ENCODE data around the gene GALNT15.

The GALNT15 gene, protein sequence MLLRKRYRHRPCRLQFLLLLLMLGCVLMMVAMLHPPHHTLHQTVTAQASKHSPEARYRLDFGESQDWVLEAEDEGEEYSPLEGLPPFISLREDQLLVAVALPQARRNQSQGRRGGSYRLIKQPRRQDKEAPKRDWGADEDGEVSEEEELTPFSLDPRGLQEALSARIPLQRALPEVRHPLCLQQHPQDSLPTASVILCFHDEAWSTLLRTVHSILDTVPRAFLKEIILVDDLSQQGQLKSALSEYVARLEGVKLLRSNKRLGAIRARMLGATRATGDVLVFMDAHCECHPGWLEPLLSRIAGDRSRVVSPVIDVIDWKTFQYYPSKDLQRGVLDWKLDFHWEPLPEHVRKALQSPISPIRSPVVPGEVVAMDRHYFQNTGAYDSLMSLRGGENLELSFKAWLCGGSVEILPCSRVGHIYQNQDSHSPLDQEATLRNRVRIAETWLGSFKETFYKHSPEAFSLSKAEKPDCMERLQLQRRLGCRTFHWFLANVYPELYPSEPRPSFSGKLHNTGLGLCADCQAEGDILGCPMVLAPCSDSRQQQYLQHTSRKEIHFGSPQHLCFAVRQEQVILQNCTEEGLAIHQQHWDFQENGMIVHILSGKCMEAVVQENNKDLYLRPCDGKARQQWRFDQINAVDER

GRCh38 chr3:16174389-16174788, at the start of gene GALNT15:
Gene GALNT15, plus strand, starts transcription at chr3:16174680. Its CDS starts 472 bp downstream, at chr3:16175152.
- peak; percentile 4 for DNase-seq

DNA sequence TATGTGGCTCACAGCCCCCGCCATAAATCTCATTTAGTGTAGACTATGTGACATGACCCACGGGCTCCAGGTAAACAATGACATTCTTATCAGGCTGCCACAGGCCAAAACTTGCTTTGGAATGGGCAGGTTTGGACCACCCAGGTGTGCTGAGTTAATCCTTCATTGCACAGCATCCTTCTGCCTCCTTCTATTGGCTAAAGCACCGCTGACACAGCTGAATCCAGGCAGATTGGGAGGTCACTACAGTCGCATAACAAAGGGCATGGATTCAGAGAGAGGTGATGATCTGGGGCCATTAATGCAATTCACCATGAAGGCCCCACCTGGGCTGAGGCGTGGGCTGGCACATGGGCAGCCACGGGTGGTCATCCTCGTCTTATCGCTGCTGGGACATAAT, 47.8 kb upstream of the GALNT15 start:
- no peak for DNase-seq

DNA sequence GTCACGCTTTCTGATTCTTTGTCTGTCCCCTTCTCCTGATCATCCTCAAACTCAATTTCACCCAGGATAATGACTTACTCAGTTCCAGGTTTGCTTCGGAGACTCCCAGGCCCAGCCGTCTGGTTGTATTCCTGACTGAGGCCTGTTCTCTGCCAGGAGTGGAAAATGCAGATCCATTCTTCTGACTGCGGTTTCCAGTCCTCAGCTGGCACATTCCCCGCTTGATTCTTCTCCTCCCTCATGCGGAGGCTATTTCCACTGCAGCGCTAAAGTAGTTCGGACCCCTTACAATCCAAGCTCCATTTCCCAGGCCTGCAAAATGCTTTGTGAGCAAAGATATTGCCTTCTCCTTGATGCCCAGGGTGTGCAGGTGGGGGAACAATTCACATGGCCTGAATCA, 47.2 kb upstream of the GALNT15 start:
- no peak for DNase-seq

DNA sequence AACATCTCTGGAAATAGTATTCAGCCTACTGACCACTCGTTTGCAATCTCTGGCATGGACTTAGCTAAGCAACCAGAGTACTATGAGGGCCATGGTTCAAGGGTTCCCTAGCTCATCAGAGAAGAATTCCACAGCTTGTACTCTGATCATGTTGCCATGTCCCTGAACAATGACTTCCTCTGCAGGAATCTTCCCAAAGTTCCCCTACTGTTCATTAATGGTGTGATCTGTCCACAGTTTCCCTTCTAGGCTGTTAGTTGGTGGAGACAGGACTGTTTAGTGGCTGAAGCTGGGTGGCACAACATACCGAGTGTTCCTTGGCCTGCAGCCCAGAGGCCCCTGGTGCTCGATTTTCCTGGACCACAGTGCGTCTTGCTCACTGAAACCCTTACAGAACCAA, 44.4 kb upstream of the GALNT15 start:
- DNase-seq = no peak

DNA sequence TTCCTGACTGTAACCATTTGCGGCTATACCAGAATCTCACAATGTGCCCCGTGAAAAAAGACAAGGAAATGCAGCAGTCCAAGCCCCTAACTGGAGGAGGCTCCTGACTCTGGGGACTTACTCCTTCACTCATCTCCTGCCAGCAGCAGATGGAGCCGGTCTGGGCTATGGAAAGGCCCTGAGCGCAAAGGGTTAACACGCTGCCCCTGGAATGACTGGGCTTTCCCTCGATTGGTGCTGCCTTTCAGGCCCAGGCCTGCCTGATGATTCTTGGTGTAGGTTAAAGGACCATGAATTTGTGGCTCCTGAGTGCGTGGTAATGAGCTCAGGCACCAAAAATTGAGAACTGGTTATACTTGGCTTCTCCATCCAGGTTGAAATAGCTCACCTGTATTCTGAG, 42.3 kb upstream of the GALNT15 start:
- no peak for DNase-seq

- DNase-seq = no peak
Measured at GRCh38 chr3:16132928-16133327, 41.6 kb upstream of the GALNT15 start.

DNA sequence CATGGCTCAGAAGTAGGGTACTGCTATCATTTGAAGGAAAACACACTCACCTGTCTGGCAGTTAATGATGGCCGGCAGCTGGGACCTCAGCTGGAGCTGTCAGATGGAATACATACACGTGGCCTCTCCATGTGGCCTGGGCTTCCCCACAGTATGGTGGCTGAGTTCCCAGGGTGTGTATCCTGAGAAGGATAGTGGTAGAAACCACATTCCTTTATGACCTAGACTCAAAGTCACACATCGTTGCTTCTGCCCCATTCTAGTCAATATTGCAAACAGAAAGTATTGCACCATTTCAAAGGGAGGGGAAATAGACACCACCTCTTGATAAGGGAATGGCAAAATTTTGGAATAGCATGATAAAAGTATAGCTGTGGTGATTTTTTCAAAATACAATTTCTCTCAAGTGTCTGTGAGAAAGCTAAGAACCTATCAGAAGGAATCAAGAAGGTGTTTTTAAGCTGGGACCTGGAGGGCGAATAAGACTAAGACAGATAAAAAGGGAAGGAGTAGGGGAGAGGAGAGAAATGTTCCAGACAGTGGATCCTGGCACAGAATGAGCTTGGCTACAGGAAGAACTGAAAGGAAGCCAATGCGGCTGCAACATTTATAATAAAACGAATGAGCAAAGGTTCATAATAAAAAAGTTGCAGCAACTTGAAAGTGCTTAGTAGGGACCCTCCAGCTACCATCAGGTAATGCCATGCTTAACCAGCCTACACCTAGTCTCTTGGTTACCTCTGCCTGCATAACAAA, 40.1 kb upstream of the GALNT15 start:
- no peak for DNase-seq

- no peak for DNase-seq
Measured at GRCh38 chr3:16136055-16136454, 38.4 kb upstream of the GALNT15 start.

- DNase-seq = no peak
Measured at GRCh38 chr3:16137044-16137443, 37.4 kb upstream of the GALNT15 start.

DNA sequence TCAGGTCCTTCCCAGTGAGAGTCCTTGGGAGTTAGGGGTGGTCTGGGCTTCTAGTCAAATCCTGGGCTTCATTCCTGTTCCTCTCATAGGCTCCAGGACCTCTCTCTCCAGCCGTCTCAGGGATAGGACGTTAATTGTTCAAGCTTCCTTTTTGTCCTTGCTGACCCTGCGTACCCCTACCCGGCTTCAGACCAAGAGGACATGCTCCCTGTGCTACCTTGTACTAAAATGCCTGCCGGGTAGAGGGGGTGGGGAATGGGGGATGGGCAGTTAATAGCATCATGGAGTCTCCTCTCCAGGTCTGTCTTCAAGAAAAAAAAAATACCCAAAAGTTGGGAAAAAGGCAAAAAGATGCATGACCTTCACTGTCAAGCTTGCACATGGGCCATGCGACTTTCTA, 36.5 kb upstream of the GALNT15 start:
- no peak for DNase-seq

DNA sequence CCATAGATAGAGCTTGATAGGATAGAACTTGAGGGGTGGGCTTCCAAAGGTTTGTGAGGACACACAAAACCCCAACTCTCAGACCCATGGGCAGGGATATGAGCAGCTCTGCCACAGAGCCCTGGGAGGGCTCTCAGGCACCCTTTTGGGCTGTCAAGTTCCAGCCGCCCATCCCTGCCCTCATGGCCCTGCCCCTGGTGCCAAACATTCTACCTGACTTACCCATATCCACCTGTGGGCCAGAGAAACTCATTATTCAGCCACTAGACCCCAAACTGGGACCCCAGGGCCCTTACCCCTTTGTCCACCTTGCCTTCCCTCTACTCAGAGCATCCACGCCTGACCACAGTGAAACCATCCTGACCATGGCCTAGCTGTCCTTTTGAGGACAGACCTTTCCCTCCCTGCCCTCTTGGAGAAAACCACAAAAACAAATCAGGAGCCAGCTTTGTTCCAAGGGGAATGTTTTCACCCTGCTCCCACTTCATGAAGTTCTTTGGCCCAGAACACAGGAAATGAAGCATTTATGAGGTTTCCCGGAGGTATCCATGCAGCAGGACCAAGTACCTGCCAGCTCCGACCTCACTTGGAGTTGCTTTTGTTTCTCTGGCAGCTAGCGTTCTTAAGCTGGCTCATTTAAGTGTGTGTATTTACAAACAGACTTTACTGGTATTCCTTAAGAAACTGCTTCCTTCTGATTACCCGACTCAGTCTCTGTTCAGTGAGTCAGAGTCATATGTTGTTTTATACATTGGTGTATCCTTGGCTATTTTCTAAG, 34.2 kb upstream of the GALNT15 start:
- DNase-seq = no peak

- no peak for DNase-seq
Measured at GRCh38 chr3:16140894-16141285, 33.6 kb upstream of the GALNT15 start.

- DNase-seq = no peak
Measured at GRCh38 chr3:16142350-16143025, 32.0 kb upstream of the GALNT15 start.

- no peak for DNase-seq
Measured at GRCh38 chr3:16143861-16144447, 30.5 kb upstream of the GALNT15 start.

DNA sequence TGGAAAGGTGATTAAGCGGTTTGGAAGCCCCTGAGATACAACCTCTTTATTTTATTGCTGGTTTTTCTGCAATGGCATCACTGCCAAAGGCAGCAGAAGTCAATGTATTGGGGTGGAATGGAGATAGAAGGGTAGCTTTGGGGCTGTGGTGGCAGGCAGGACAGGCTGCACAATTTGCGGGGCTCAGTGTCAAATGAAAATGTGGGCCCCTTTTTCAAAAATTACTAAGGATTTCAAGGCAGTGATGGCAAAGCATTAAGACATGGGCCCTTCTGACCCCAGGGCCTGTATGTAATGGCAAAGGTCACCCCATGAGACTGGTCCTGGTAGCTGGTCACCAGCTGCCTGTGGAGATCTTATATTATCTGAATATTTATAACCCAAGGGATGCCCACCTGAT, 29.3 kb upstream of the GALNT15 start:
- DNase-seq = no peak

DNA sequence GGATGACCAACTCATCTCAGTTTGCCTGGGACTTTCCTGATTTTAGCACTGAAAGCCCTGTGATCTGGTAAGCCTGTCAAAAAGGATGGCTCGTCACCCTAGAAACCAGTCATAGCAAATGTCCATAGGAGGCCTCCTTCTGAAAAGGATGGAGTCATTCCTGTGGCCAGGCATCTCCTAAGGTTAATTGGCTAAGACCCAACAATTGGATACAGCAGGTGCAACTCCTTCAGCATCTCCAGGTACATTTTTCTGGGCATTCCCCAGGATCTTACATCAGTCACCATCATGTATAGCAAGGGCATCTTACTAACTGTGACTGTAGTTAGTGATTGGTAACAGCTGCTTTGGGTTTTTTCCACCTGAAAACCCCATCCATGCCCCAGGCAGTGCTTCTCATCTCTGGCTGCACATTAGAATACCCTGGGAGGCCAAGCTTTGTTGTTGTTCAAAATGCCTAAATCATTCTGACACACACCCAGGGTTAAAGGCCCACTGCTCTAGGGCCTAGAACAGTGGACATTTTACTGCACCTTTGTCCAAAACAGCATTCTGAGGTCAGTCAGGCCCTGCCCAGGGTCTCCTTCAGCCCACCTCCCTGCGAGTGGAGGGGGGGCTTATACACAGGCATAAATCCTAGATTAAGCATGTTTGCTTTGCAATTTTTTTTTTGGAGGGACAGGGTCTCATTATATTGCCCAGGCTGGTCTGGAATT, 28.3 kb upstream of the GALNT15 start:
- DNase-seq = no peak

DNA sequence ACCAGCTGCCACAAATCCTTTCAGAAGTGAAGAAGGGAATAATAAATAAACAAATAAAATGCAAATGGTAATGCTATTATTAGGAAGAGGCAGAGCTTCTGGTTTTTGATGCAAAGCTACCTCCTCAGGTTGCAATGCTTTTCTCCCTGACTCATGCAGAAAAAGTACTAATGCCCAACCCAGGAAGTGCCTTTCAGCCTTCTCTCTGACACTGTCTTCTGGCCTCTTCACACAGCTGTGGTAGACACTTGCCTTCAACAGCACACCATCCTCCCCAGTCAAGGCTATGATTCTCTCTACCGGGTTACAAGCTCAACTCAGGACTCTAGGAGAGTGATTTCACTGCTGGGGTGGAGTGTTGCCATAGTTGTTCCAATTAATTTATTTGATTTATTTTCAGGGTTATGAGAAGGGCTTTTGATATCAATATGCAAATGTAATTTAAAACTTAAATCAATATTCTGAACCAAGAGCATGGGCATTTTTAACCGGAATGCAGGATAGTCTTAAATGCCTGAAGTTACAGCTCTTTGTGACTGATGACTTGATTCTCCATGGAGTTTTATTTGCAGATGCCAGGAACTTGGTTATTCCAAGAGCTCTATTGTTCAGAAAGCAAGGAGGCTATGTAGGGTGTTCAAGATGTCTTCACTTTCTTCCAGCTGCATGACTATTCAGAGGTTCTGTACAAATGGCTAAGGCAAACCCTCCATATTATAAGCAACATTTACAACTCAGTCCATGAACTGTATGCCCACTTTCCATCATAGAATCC, 27.1 kb upstream of the GALNT15 start:
- DNase-seq = no peak

GRCh38 chr3:16148213-16148612, 26.3 kb upstream of the GALNT15 start:
- no peak for DNase-seq

DNA sequence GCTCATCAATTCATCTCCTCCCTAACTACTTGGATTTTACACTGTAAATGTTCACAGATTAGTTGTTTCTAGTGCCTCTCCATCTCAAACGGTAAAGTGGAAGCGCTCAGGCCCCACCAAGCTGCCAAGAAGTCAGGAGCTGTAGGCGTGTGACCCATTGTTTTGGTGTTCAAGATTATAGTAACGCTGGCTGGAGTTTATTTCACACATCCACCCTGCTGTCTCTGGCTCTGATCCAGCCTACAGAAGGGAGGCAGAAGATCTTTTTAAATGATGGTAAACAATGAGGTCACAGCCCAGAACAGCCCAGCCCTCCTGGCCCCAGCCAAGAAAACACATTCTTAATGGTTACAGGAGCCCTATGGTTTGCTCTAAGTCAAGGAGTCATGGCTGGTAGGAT, 25.7 kb upstream of the GALNT15 start:
- peak; percentile 50 for DNase-seq

DNA sequence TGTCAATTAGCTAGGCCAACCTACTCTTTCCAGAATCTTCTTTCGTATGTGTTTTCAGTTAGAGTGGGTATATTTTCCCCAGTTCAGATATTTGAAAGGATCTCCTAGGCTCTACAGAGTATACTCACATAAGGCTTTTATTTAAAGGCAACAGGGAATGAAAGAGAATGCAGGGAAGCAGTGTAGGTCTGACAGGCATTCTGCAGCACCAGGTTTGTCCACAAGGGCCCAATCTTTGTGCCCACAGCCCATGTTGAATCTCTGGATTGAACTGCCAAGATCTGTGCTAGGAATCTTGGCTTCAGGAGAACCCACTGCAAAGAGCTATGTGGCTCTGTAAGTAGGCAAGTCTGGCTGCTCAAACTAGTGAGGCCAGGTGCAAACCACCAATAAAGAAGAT, 24.2 kb upstream of the GALNT15 start:
- no peak for DNase-seq

DNA sequence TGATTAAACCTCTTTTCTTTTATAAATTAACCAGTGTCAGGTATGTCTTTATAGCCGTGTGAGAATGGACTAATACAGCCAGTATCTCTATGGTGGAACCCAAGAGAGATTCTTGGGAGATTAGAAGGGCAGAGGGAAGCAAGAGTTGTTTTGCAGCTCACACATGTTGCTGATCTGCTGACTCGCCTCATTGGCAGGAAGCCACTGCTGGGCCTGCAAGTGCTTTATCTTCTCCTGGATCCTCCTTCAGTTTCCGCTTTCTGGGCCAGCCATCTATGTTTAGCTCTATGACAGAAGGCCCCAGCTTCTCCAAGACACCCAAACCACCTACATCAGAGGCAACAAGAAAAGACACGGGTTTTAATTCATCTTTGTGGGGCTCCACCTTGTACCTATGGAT, 23.4 kb upstream of the GALNT15 start:
- no peak for DNase-seq
